Astrocyte (in vitro differentiated cells and primary cell): Measurements from ENCODE around the gene FBLN2. TPM values are rescaled to one million over a fixed set of nuclear protein-coding genes. Genes with fewer than 3 reads are reported as not detected.

ENCODE experiments used
- DNase-seq: peaks from one replicate; pipeline ENCODE4 v3.0.0-alpha.2; 2010; ENCODE audit warnings: low read depth
- FAIRE-seq: peaks from 2 replicates; lab custom pipeline; 2011; peaks lifted over from hg19 to GRCh38; lab: Jason Lieb, UNC
- H2AFZ ChIP-seq: 2 replicates; pipeline ENCODE4 v1.6.0; 2012; ENCODE audit warnings: low read depth, low read length, inconsistent platforms
- H3K27ac ChIP-seq: 2 replicates; pipeline ENCODE4 v1.5.1; 2011; ENCODE audit warnings: low read depth, low read length, inconsistent platforms
- H3K27me3 ChIP-seq: 2 replicates; pipeline ENCODE4 v1.6.0; 2011; ENCODE audit warnings: low read length, inconsistent platforms; ENCODE audit not compliant: insufficient read depth
- H3K36me3 ChIP-seq: 2 replicates; pipeline ENCODE4 v1.5.1; 2011; ENCODE audit warnings: low read length, inconsistent platforms; ENCODE audit not compliant: insufficient read depth
- H3K4me1 ChIP-seq: 2 replicates; pipeline ENCODE4 v1.5.1; 2011; ENCODE audit warnings: low read length, inconsistent platforms; ENCODE audit not compliant: insufficient read depth
- H3K4me2 ChIP-seq: 2 replicates; pipeline ENCODE4 v1.6.0; 2012; ENCODE audit warnings: low read length, inconsistent platforms
- H3K4me3 ChIP-seq: 2 replicates; pipeline ENCODE4 v1.5.1; 2011; ENCODE audit warnings: low read depth, mild to moderate bottlenecking, low read length, inconsistent platforms; ENCODE audit not compliant: insufficient read depth
- H3K79me2 ChIP-seq: 2 replicates; pipeline ENCODE4 v1.6.0; 2012; ENCODE audit warnings: mild to moderate bottlenecking, low read length, inconsistent platforms; ENCODE audit not compliant: insufficient read depth
- H3K9ac ChIP-seq: 2 replicates; pipeline ENCODE4 v1.6.0; 2012; ENCODE audit warnings: mild to moderate bottlenecking, low read length, inconsistent platforms
- H3K9me3 ChIP-seq: 2 replicates; pipeline ENCODE4 v1.5.1; 2012; ENCODE audit warnings: low read depth, mild to moderate bottlenecking, low read length, inconsistent platforms; ENCODE audit not compliant: insufficient read depth
- H4K20me1 ChIP-seq: 2 replicates; pipeline ENCODE4 v1.6.0; 2012; ENCODE audit warnings: low read length, inconsistent platforms; ENCODE audit not compliant: insufficient read depth
- H3K27ac Mint-ChIP-seq: one replicate; pipeline ENCODE4 v1.8.0; 2021; ENCODE audit warnings: mild to moderate bottlenecking, mixed read lengths; ENCODE audit not compliant: unreplicated experiment
- H3K27me3 Mint-ChIP-seq: one replicate; pipeline ENCODE4 v1.8.0; 2021; ENCODE audit warnings: low read depth, mixed read lengths; ENCODE audit not compliant: unreplicated experiment
- H3K36me3 Mint-ChIP-seq: one replicate; pipeline ENCODE4 v1.8.0; 2021; ENCODE audit warnings: low read depth, mixed read lengths; ENCODE audit not compliant: unreplicated experiment
- H3K4me1 Mint-ChIP-seq: one replicate; pipeline ENCODE4 v1.8.0; 2021; ENCODE audit warnings: low read depth, mixed read lengths; ENCODE audit not compliant: unreplicated experiment
- H3K4me3 Mint-ChIP-seq: one replicate; pipeline ENCODE4 v1.8.0; 2021; ENCODE audit warnings: mild to moderate bottlenecking, moderate library complexity, mixed read lengths; ENCODE audit not compliant: unreplicated experiment
- H3K9me3 Mint-ChIP-seq: one replicate; pipeline ENCODE4 v1.8.0; 2021; ENCODE audit warnings: mild to moderate bottlenecking, mixed read lengths; ENCODE audit not compliant: unreplicated experiment
- EZH2 ChIP-seq: IDR thresholded peaks from 2 replicates; pipeline ENCODE4 v1.6.1; 2012; ENCODE audit warnings: mild to moderate bottlenecking, low read length, inconsistent platforms; ENCODE audit not compliant: insufficient read depth
- total RNA-seq: library from RNA; stranded (reverse); gene quantifications from 2 replicates; pipeline ENCODE4 v1.2.1, GENCODE V29; 2021
- TF ChIP-seq, protein P1 (sequence below): IDR thresholded peaks from 2 replicates; pipeline ENCODE4 v1.5.1; 2011; ENCODE audit warnings: low read depth, mild to moderate bottlenecking, inconsistent platforms, low read length, moderate library complexity; ENCODE audit not compliant: insufficient read depth

FBLN2 gene
- total RNA-seq, 1 donor from 2014 or later, result 36.6 TPM

DNA sequence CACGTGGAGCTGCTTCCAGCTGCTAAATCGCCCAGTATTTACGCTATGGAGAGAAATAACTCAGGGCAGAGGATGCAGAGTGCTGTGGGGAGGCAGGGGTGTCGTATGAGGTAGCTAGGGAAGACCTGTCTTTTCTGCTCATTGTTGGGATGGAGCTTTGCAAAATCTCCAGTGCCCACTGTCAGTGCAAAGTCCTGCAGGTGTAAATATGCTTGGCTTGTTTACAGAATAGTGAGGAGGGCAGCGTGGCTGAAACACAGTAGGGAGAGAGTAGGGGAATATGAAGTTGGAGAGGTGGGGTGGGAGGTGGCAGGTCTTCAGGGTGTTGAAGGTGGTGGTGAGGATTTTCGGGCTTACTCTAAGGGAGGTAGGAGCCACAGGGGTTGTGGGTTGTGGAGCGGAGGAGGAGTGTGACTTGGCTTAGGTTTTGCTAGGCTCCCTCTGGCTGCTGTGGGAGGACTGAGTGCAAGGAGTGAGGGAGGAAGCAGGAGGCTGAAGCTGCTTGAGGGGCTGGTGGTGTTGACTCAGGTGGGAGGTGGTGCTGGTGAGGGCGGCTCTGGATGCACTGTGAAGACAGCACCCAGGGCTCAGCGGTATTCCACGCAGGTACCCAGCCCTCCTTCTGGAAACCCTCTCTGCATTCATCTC is 125.7 kb downstream of the FBLN2 start:
- Mint-ChIP-seq H3K36me3 (no peaks in the 10 kb centered on the region), H3K4me1 (no peaks in the 10 kb centered on the region), H3K4me3 (no peak overlapping the region), H3K27me3 (peaks cover 41% of the 10 kb centered on the region), H3K9me3 (peaks cover 3% of the 10 kb centered on the region), H3K27ac (no peak overlapping the region)
- H3K9ac ChIP-seq, result no peak overlapping the region
- no peak overlapping the region for H3K4me3 ChIP-seq
- no peak for FAIRE-seq
- TF ChIP-seq, protein P1, sequence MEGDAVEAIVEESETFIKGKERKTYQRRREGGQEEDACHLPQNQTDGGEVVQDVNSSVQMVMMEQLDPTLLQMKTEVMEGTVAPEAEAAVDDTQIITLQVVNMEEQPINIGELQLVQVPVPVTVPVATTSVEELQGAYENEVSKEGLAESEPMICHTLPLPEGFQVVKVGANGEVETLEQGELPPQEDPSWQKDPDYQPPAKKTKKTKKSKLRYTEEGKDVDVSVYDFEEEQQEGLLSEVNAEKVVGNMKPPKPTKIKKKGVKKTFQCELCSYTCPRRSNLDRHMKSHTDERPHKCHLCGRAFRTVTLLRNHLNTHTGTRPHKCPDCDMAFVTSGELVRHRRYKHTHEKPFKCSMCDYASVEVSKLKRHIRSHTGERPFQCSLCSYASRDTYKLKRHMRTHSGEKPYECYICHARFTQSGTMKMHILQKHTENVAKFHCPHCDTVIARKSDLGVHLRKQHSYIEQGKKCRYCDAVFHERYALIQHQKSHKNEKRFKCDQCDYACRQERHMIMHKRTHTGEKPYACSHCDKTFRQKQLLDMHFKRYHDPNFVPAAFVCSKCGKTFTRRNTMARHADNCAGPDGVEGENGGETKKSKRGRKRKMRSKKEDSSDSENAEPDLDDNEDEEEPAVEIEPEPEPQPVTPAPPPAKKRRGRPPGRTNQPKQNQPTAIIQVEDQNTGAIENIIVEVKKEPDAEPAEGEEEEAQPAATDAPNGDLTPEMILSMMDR, result no peak
- no peaks in the 10 kb centered on the region for H3K9me3 ChIP-seq
- H3K4me1 ChIP-seq, result no peaks in the 10 kb centered on the region
- no peaks in the 10 kb centered on the region for H3K79me2 ChIP-seq
- H3K27ac ChIP-seq, result no peak overlapping the region
- H4K20me1 ChIP-seq, result no peaks in the 10 kb centered on the region
- no peak overlapping the region for H3K4me2 ChIP-seq
- no peak for DNase-seq
- H3K36me3 ChIP-seq, result no peaks in the 10 kb centered on the region
- H3K27me3 ChIP-seq, result no peaks in the 10 kb centered on the region
- no peak overlapping the region for H2AFZ ChIP-seq

- no peak overlapping the region for H3K4me3 Mint-ChIP-seq
- peaks cover 56% of the 10 kb centered on the region for H3K27me3 Mint-ChIP-seq
- no peaks in the 10 kb centered on the region for H3K27me3 ChIP-seq
- H3K4me1 Mint-ChIP-seq, result no peaks in the 10 kb centered on the region
- DNase-seq, result no peak
- no peak overlapping the region for H3K4me2 ChIP-seq
- no peaks in the 10 kb centered on the region for H4K20me1 ChIP-seq
- TF ChIP-seq, protein P1, result no peak
- TF ChIP-seq EZH2, result no peak
- peaks cover 3% of the 10 kb centered on the region for H3K9me3 Mint-ChIP-seq
- H3K9ac ChIP-seq, result no peak overlapping the region
- H3K27ac ChIP-seq, result no peak overlapping the region
- no peak overlapping the region for H2AFZ ChIP-seq
- H3K4me3 ChIP-seq, result no peak overlapping the region
- H3K9me3 ChIP-seq, result no peaks in the 10 kb centered on the region
- H3K36me3 ChIP-seq, result no peaks in the 10 kb centered on the region
- H3K4me1 ChIP-seq, result no peaks in the 10 kb centered on the region
- no peak overlapping the region for H3K27ac Mint-ChIP-seq
- no peaks in the 10 kb centered on the region for H3K36me3 Mint-ChIP-seq
- H3K79me2 ChIP-seq, result no peaks in the 10 kb centered on the region
- no peak for FAIRE-seq
These were observed 127.6 kb downstream of the FBLN2 start for GRCh38 chr3:13676356-13677017.

- no peak for FAIRE-seq
- Histone ChIP-seq H4K20me1 (no peaks in the 10 kb centered on the region), H3K27me3 (no peaks in the 10 kb centered on the region), H3K9me3 (no peaks in the 10 kb centered on the region), H3K9ac (no peak overlapping the region), H3K4me2 (no peak overlapping the region), H3K4me1 (no peaks in the 10 kb centered on the region), H3K4me3 (no peak overlapping the region), H3K27ac (no peak overlapping the region), H2AFZ (no peak overlapping the region), H3K36me3 (no peaks in the 10 kb centered on the region), H3K79me2 (no peaks in the 10 kb centered on the region)
- Mint-ChIP-seq H3K4me1 (no peaks in the 10 kb centered on the region), H3K27me3 (peaks cover 60% of the 10 kb centered on the region), H3K4me3 (no peak overlapping the region), H3K9me3 (peaks cover 5% of the 10 kb centered on the region), H3K36me3 (no peaks in the 10 kb centered on the region), H3K27ac (no peak overlapping the region)
- no peak for DNase-seq
- TF ChIP-seq, protein P1, result no peak
- TF ChIP-seq EZH2, result no peak
These were observed 128.3 kb downstream of the FBLN2 start for GRCh38 chr3:13677272-13677671.
